Ureter (tissue), 1 donor: ENCODE measurements around the gene NHSL2. TPM values are rescaled to one million over a fixed set of nuclear protein-coding genes. Genes with fewer than 3 reads are reported as not detected.
"Not testable (repeated sequence)": the region's sequence is repeated elsewhere in the genome, so short reads cannot be mapped to it uniquely, and the experiment has no call there.

Experiments
- DNase-seq: peaks from one replicate; pipeline ENCODE4 v3.0.0-alpha.2; 2020; ENCODE audit warnings: low spot score
- total RNA-seq: library from RNA; stranded (reverse); gene quantifications from one replicate; pipeline ENCODE4 v1.2.4, GENCODE V29; 2023
- donor health status: DM: yes; HTN: yes; CAD: no.

The NHSL2 gene
- total RNA-seq, 1 donor from 2014 or later, result 14.6 TPM

- no peak for DNase-seq
Observed at GRCh38 chrX:72169008-72169728, 258.5 kb downstream of the NHSL2 start.

- not testable (repeated sequence) for DNase-seq
Observed at GRCh38 chrX:72176289-72176688, 265.6 kb downstream of the NHSL2 start.

GRCh38 chrX:72176981-72177380 is 266.3 kb downstream of the NHSL2 start:
- DNase-seq, result no peak

GRCh38 chrX:72180539-72180938 is 269.9 kb downstream of the NHSL2 start:
- DNase-seq, result no peak

GRCh38 chrX:72181178-72182125 is 270.8 kb downstream of the NHSL2 start, which contains the start of gene PIN4:
TSS of gene PIN4 (plus strand) at chrX:72181757. CDS start at chrX:72181786, 29 bp downstream.
- peak; percentile 91 for DNase-seq

GRCh38 chrX:72182924-72183323 is 272.3 kb downstream of the NHSL2 start:
- no peak for DNase-seq

GRCh38 chrX:72201836-72202536 is 291.3 kb downstream of the NHSL2 start:
- DNase-seq, result no peak

Other genes with a start within 250 kb of the NHSL2 start
- not detected for gene CXorf49, start 192.6 kb upstream of the NHSL2 start, total RNA-seq
- not detected for gene CXorf49B, start 147.5 kb upstream of the NHSL2 start, total RNA-seq
- 9.8 TPM for gene RTL5, start 221.1 kb downstream of the NHSL2 start, total RNA-seq